Measurements from ENCODE around the gene MTG2. TPM values are rescaled to one million over a fixed set of nuclear protein-coding genes. Genes with fewer than 3 reads are reported as not detected.
A peak's percentile ranks its signal among the peaks of the same experiment; 100 is the strongest.

The MTG2 gene
- total and polyA plus RNA-seq, 2 of the 13 experiments (the other 11 are each of a cell fraction or from before 2014, with no cell fraction given): 20.4 to 37.8 TPM

GRCh38 chr20:62142252-62143080 lies 40.4 kb upstream of the MTG2 start (continued):
- no peak for TF ChIP-seq E2F2 (CRISPR knock-in tag; IDR thresholded peaks at IDR 0.05; ENCODE audit: borderline replicate concordance)
- TF ChIP-seq HMGXB4 (CRISPR knock-in tag; IDR thresholded peaks at IDR 0.05; ENCODE audit: borderline replicate concordance in 1 of 2, low read depth in 1 of 2): peak; percentile 13 to 75; a peak in 3 of 4 replicates
- TF ChIP-seq ZHX1 (CRISPR knock-in tag; IDR thresholded peaks at IDR 0.05; ENCODE audit: low read depth): peak; percentile 1; the same call in 1 of the 2 replicates
- TF ChIP-seq FOSL1 (CRISPR knock-in tag; IDR thresholded peaks at IDR 0.05; ENCODE audit: borderline replicate concordance): peak; percentile 27; the same call in 1 of the 2 replicates
- TF ChIP-seq IRF9 (CRISPR knock-in tag; IDR thresholded peaks at IDR 0.05; ENCODE audit: borderline replicate concordance): 0 out of 2 replicates have a peak, but pooled peaks have one; percentile 20
- 0 out of 2 replicates have a peak, but pooled peaks have one; percentile 2 for TF ChIP-seq RXRA (CRISPR knock-in tag; IDR thresholded peaks at IDR 0.05)
- TF ChIP-seq RCOR2 (CRISPR knock-in tag; IDR thresholded peaks at IDR 0.05): no peak
- TF ChIP-seq ZNF446 (CRISPR knock-in tag; IDR thresholded peaks at IDR 0.05): peak; percentile 61; the same call in 1 of the 2 replicates
- TF ChIP-seq SP2 (CRISPR knock-in tag; IDR thresholded peaks at IDR 0.05): peak; percentile 46; the same call in 1 of the 2 replicates
- no peak for TF ChIP-seq ZNF597 (CRISPR knock-in tag; IDR thresholded peaks at IDR 0.05)
- peak; percentile 58; the same call in 1 of the 2 replicates for TF ChIP-seq ZNF30 (CRISPR knock-in tag; IDR thresholded peaks at IDR 0.05)
- TF ChIP-seq TIGD3 (CRISPR knock-in tag; IDR thresholded peaks at IDR 0.05; ENCODE audit: borderline replicate concordance): no peak
- 0 out of 2 replicates have a peak, but pooled peaks have one; percentile 17 for TF ChIP-seq ZNF629 (CRISPR knock-in tag; conservative IDR thresholded peaks at IDR 0.05)
- peak; percentile 14; the same call in 1 of the 2 replicates for TF ChIP-seq ZNF225 (CRISPR knock-in tag; IDR thresholded peaks at IDR 0.05)
- TF ChIP-seq ADNP (CRISPR knock-in tag; IDR thresholded peaks at IDR 0.05): no peak
- TF ChIP-seq MIXL1 (CRISPR knock-in tag; IDR thresholded peaks at IDR 0.05): no peak
- peak; percentile 48; the same call in 1 of the 2 replicates for TF ChIP-seq ZNF816 (CRISPR knock-in tag; IDR thresholded peaks at IDR 0.05; ENCODE audit: borderline replicate concordance)
- TF ChIP-seq FOXO1 (CRISPR knock-in tag; IDR thresholded peaks at IDR 0.05): no peak
- TF ChIP-seq KDM4B (CRISPR knock-in tag; IDR thresholded peaks at IDR 0.05): no peak

Measured in HepG2 (cell line).